Coronary artery (tissue), 2 donors: Measurements from ENCODE around the gene LRRC61.

ENCODE experiments used
- DNase-seq: peaks from one replicate; pipeline ENCODE4 v3.0.0-alpha.2; 2017; ENCODE audit warnings: low spot score
- H3K27ac ChIP-seq, 2 donors: fragments of 200-600 bp; sonication (generic); one replicate each; pipeline ENCODE4 v1.5.1; 2016 to 2019
- H3K4me3 ChIP-seq: fragments of 200-600 bp; sonication (generic); 2 replicates; pipeline ENCODE4 v1.5.1; 2016; ENCODE audit warnings: mild to moderate bottlenecking, moderate library complexity
- TF ChIP-seq, protein P1 (sequence below): fragments of 200-600 bp; sonication (generic); IDR thresholded peaks from one replicate; pipeline ENCODE4 v1.5.1; 2019; ENCODE audit warnings: antibody characterized with exemption

LRRC61 gene

DNA sequence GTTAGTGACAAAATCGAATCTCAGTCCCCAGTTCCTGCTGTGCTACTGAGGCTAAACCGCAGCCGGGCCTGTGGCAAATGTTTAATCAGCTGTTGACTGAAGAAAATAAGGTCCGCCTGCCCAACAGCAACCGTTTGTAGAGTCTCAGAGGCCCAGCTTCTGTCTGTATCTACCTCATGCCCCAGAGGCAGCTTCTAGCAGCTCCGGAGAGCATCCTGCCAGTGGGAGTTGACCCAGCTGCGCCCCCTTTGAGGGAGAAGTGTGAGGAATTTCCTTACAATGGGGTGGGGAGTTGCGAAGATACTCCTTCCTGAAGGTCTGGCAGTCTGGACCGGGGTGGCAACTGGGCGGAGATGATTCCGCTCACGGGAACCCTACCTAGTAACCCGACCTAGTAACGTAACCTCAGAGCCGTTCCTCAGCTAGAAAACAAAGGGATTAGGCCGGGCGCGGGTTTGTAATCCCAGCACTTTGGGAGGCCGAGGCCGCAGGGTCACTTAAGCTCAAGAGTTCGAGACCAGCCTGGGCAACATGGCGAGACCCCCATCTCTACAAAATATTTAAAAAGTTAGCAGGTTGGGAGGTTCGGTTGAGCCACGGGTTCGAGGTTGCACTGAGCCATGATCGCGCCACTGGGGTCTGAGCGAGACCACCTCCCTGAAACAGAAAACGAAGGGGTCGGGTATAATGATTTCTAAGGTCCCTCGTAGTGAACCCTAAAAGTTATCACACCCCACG is 55.1 kb downstream of the LRRC61 start:
- Histone ChIP-seq H3K27ac (peak overlapping the region; percentile 81 to 95), H3K4me3 (peak overlapping the region; percentile 97)
- TF ChIP-seq, protein P1, sequence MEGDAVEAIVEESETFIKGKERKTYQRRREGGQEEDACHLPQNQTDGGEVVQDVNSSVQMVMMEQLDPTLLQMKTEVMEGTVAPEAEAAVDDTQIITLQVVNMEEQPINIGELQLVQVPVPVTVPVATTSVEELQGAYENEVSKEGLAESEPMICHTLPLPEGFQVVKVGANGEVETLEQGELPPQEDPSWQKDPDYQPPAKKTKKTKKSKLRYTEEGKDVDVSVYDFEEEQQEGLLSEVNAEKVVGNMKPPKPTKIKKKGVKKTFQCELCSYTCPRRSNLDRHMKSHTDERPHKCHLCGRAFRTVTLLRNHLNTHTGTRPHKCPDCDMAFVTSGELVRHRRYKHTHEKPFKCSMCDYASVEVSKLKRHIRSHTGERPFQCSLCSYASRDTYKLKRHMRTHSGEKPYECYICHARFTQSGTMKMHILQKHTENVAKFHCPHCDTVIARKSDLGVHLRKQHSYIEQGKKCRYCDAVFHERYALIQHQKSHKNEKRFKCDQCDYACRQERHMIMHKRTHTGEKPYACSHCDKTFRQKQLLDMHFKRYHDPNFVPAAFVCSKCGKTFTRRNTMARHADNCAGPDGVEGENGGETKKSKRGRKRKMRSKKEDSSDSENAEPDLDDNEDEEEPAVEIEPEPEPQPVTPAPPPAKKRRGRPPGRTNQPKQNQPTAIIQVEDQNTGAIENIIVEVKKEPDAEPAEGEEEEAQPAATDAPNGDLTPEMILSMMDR, result no peak
- no peak for DNase-seq

DNA sequence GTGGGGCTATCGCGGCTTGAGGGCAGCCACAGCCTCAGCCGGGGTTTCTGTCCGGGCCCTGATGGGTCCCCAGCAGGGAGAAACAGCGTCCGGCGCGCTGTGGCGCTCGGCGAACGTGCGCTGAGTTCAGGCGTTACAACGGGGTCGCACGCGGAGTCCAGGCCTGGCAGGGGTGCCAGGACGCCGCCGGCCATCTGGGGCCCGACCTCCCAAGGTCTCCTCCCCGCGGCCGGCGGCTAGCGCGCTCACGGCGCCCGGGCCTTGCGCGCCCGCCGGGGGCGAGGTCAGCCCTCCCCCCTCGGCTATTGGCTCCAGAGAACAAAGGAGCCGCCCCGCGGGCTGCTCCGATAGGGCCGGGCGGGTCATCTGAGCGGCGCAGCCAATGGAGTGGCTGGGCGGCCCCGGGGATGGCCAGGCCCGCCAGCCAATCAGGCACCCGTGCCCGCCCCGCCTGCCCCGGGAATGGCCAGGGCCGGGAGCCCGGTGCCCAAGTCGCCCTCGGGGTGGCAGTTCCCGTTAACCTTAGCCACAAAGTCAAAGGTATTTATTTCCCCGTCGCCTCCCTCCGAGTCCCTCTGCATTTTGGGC is 55.8 kb downstream of the LRRC61 start, which contains the start of gene ZNF775:
TSS of gene ZNF775 (plus strand) at position 478 of the 588 bp plus-strand sequence. CDS start 9,141 bp downstream, outside the sequence.
- Histone ChIP-seq H3K27ac (peak within 1 kb of the TSS; percentile 81 to 95), H3K4me3 (peak within 1 kb of the TSS; percentile 97)
- TF ChIP-seq, protein P1, result no peak
- DNase-seq, result peak; percentile 97

DNA sequence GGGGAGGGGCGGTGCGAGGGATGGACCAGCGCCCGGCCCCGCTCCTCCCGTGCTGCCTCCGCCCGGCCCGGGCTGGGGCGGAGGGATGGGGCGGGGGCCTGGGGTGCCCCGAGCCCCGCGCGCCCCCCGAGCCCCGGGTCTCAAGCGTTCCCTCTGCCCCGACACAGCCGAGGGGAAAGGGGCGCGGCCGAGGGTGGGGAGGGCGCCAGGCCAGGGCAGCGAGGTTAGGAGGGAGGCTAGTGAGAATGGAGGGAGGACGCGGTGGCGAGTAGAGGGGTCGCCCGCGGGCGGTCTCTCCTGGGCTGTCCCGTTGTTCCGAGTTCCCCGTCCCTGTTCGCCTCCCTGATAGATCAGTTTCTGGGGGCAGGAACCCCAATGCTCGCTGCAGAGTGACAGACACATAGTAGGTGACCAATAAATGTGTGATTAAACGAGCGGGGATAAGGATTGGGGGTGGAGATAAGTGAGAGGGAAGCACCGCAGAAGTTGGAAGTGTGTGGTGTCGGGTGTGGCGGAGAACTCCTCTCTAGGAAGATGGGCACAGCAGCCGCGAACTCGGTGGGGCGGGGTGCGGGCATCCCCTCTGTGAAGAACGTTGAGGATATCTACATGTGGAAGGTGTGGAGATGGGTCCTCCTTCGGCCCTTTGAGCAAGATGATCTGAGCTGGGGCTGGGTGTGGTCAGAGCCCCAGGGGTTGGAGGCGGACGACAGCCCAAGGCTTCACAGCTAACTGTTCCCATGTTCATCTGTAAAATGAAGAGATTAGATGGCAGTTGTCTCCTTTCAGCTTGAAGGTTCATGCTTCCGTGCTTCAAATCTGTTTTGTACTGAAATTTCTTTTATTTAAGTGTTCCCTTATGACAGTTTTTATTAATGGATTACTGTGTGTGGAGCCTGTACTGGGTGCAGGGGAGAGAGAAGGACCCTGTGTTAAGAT is 56.6 kb downstream of the LRRC61 start:
- no peak for DNase-seq
- Histone ChIP-seq H3K4me3 (peak overlapping the region; percentile 97), H3K27ac (peak overlapping the region; percentile 76 to 95)
- TF ChIP-seq, protein P1, result no peak

DNA sequence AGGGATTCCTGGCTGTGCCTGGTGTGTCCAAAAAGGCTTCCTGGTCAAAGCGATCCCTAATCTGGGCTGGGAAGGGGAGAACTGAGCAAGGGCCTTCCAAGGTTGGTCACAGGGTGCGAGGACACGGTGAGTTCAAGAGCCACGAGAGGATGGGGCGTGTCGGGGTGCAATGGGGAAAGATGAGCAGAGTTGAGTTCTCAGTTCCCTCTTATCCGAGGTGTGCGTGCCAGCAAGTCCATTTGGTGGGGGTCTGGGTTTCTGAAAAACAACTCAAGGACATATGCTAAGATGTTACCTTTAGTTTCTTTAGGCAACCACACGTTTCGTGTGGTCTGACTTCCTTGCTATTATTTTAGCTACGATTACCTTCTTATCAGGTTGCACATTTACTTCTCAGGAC is 57.3 kb downstream of the LRRC61 start:
- no peak overlapping the region for H3K27ac ChIP-seq
- TF ChIP-seq, protein P1, result no peak
- H3K4me3 ChIP-seq, result peak overlapping the region; percentile 97
- DNase-seq, result no peak

DNA sequence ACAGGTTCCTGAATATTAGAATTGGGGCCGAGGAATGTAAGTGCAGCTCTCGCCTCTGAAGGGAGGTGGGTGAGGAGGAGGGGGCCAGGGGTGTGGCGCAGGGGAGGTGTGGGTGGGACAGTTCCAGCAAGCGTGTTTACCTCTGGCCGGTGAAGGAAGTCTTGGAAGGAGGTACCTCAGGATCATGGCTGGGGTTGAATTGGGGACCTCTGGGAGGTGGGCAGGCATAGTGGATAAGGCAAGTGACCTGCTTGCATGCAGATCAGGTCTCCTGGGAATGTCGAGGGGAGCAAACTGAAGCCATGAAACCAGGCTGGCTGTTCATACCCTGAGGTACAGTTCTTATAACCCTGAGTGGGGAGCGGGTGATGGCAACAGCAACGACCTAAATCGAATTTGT is 57.9 kb downstream of the LRRC61 start:
- DNase-seq, result no peak
- H3K4me3 ChIP-seq, result no peak overlapping the region
- no peak overlapping the region for H3K27ac ChIP-seq
- TF ChIP-seq, protein P1, result no peak

DNA sequence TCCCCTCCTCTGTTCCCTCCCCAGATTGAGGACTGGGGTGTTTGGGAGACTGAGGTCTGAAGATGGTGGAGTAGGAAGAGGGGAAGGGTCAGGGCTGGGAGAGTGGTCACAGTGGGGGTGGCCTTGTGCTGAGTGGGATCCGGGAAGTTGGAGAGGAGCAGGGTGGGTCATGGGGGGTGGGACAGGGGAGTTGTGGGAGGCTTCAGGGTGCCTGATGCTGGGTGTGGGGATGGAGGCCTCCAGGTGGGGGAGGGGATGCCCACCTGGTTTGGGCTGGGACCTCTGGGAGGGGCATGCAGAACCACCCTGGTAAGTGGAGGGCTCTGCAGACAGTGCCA is 58.6 kb downstream of the LRRC61 start:
- H3K4me3 ChIP-seq, result no peak overlapping the region
- TF ChIP-seq, protein P1, result no peak
- H3K27ac ChIP-seq, result no peak overlapping the region
- DNase-seq, result no peak
